HEK293T (cell line): ENCODE data around the gene ZBTB2.
"Not testable (repeated sequence)": the region's sequence is repeated elsewhere in the genome, so short reads cannot be mapped to it uniquely, and the experiment has no call there.

Experiments used
- CTCF ChIA-PET: fragments of 350-600 bp; formaldehyde crosslinking; extraction: SDS; loops from one replicate; lab custom pipeline; 2021; ENCODE audit warnings: antibody characterized with exemption, inconsistent platforms; lab: Yijun Ruan, JAX
- POLR2A ChIA-PET: fragments of 350-600 bp; formaldehyde crosslinking; extraction: SDS; loops from one replicate; lab custom pipeline; 2020; ENCODE audit warnings: antibody characterized with exemption, inconsistent platforms; lab: Yijun Ruan, JAX
- DNase-seq: peaks from one replicate; pipeline ENCODE4 v3.0.0; 2012; ENCODE audit warnings: mixed read lengths; ENCODE audit errors: extremely low spot score
- ARNT ChIP-seq: fragments of 450-650 bp; IDR thresholded peaks from 2 replicates; pipeline ENCODE4 v1.6.1; 2017; ENCODE audit warnings: mild to moderate bottlenecking
- BHLHE40 ChIP-seq: fragments of 450-650 bp; IDR thresholded peaks from 2 replicates; pipeline ENCODE4 v1.6.1; 2016; ENCODE audit warnings: mild to moderate bottlenecking, moderate library complexity, borderline replicate concordance
- CTBP1 ChIP-seq: fragments of 450-650 bp; IDR thresholded peaks from 2 replicates; pipeline ENCODE4 v1.6.1; 2016; ENCODE audit warnings: borderline replicate concordance
- ELF4 ChIP-seq: fragments of 450-650 bp; IDR thresholded peaks from 2 replicates; pipeline ENCODE4 v1.6.1; 2017; ENCODE audit warnings: antibody characterized with exemption
- FOXA1 ChIP-seq: fragments of 450-650 bp; IDR thresholded peaks from 2 replicates; pipeline ENCODE4 v1.6.1; 2016; ENCODE audit warnings: mild to moderate bottlenecking
- FOXK2 ChIP-seq: fragments of 450-650 bp; IDR thresholded peaks from 2 replicates; pipeline ENCODE4 v1.6.1; 2016; ENCODE audit warnings: mild to moderate bottlenecking
- FOXM1 ChIP-seq: fragments of 450-650 bp; IDR thresholded peaks from 2 replicates; pipeline ENCODE4 v1.6.1; 2017; ENCODE audit warnings: mild to moderate bottlenecking, borderline replicate concordance
- HDGF ChIP-seq: fragments of 450-650 bp; IDR thresholded peaks from 2 replicates; pipeline ENCODE4 v1.6.1; 2017; ENCODE audit warnings: antibody characterized with exemption, borderline replicate concordance
- L3MBTL2 ChIP-seq: fragments of 450-650 bp; conservative IDR thresholded peaks from 2 replicates; pipeline ENCODE4 v1.6.1; 2016; ENCODE audit warnings: mild to moderate bottlenecking
- LEF1 ChIP-seq: fragments of 450-650 bp; IDR thresholded peaks from 2 replicates; pipeline ENCODE4 v1.6.1; 2017; ENCODE audit warnings: mild to moderate bottlenecking, borderline replicate concordance
- NFRKB ChIP-seq: fragments of 450-650 bp; IDR thresholded peaks from 2 replicates; pipeline ENCODE4 v1.6.1; 2016; ENCODE audit warnings: mild to moderate bottlenecking, moderate library complexity
- PKNOX1 ChIP-seq: fragments of 450-650 bp; IDR thresholded peaks from 2 replicates; pipeline ENCODE4 v1.6.1; 2016
- SP1 ChIP-seq: fragments of 450-650 bp; IDR thresholded peaks from 2 replicates; pipeline ENCODE4 v1.6.1; 2017
- SUZ12 ChIP-seq: fragments of 450-650 bp; IDR thresholded peaks from 2 replicates; pipeline ENCODE4 v1.6.1; 2016; ENCODE audit warnings: mild to moderate bottlenecking
- TARDBP ChIP-seq: fragments of 450-650 bp; IDR thresholded peaks from 2 replicates; pipeline ENCODE4 v1.6.1; 2016
- ZNF384 ChIP-seq: fragments of 450-650 bp; IDR thresholded peaks from 2 replicates; pipeline ENCODE4 v1.6.1; 2016

The ZBTB2 gene

GRCh38 chr6:151387175-151387970, 4.0 kb downstream of the ZBTB2 start:
- TF ChIP-seq ZNF384 (no peak), SUZ12 (no peak), SP1 (no peak), HDGF (no peak), BHLHE40 (no peak), L3MBTL2 (no peak)
- ChIA-PET CTCF (no interaction called here), POLR2A (no interaction called here)
- no peak for DNase-seq

- ChIA-PET POLR2A (no interaction called here), CTCF (no interaction called here)
- DNase-seq, result no peak
- TF ChIP-seq TARDBP (no peak), HDGF (no peak), NFRKB (no peak), ZNF384 (no peak), FOXA1 (no peak), SP1 (no peak), FOXK2 (no peak), FOXM1 (no peak), ARNT (no peak), LEF1 (no peak), L3MBTL2 (no peak), SUZ12 (no peak), ELF4 (no peak), CTBP1 (no peak), BHLHE40 (no peak), PKNOX1 (no peak)
Measured at GRCh38 chr6:151385177-151385576, 6.2 kb downstream of the ZBTB2 start.

- no peak for DNase-seq
- ChIA-PET CTCF (no interaction called here), POLR2A (no interaction called here)
- TF ChIP-seq LEF1, result no peak
- TF ChIP-seq L3MBTL2, result no peak
- no peak for TF ChIP-seq ZNF384
- no peak for TF ChIP-seq FOXA1
- no peak for TF ChIP-seq CTBP1
- no peak for TF ChIP-seq BHLHE40
- TF ChIP-seq NFRKB, result no peak
- TF ChIP-seq ARNT, result no peak
- no peak for TF ChIP-seq SP1
- TF ChIP-seq ELF4, result no peak
- no peak for TF ChIP-seq SUZ12
- no peak for TF ChIP-seq FOXM1
Measured at GRCh38 chr6:151384151-151384550, 7.2 kb downstream of the ZBTB2 start.

GRCh38 chr6:151382631-151383030, 8.7 kb downstream of the ZBTB2 start:
- POLR2A ChIA-PET, CTCF ChIA-PET, DNase-seq: not testable (repeated sequence)

- DNase-seq, result no peak
- TF ChIP-seq CTBP1 (no peak), ARNT (no peak), HDGF (no peak), PKNOX1 (no peak), SP1 (no peak), ZNF384 (no peak), FOXA1 (no peak), ELF4 (no peak), BHLHE40 (no peak), LEF1 (no peak), L3MBTL2 (no peak)
- POLR2A ChIA-PET, result no interaction called here
- CTCF ChIA-PET, result no interaction called here
Measured at GRCh38 chr6:151381722-151382121, 9.6 kb downstream of the ZBTB2 start.

GRCh38 chr6:151380848-151381205, 10.5 kb downstream of the ZBTB2 start:
- no peak for DNase-seq
- POLR2A ChIA-PET, result no interaction called here
- CTCF ChIA-PET, result no interaction called here
- TF ChIP-seq ELF4 (no peak), HDGF (no peak), L3MBTL2 (no peak), SUZ12 (no peak), ARNT (no peak), TARDBP (no peak), FOXM1 (no peak), FOXK2 (no peak), NFRKB (no peak), ZNF384 (no peak), FOXA1 (no peak), CTBP1 (no peak), BHLHE40 (no peak), PKNOX1 (no peak), SP1 (no peak), LEF1 (no peak)
